ENCODE data around the gene EHBP1.

EHBP1 gene

DNA sequence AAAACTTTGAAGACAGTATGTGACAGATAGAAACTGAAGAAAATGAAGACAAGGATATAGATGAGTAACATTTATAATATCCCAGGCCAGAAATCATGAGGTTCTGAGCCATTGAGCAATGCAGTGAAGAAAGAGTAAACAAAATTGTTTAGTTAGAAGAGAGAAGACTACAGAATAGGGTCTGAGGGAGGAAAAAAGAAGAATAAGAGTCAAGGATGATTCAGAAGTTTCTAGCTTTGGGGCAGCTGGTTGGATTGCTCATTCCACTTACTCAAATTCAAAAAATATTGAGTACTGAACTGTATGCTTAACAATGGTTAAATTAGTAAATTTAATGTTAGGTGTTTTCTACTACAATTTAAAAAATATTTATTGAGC, 190.1 kb downstream of the EHBP1 start:
- no peak for DNase-seq

DNA sequence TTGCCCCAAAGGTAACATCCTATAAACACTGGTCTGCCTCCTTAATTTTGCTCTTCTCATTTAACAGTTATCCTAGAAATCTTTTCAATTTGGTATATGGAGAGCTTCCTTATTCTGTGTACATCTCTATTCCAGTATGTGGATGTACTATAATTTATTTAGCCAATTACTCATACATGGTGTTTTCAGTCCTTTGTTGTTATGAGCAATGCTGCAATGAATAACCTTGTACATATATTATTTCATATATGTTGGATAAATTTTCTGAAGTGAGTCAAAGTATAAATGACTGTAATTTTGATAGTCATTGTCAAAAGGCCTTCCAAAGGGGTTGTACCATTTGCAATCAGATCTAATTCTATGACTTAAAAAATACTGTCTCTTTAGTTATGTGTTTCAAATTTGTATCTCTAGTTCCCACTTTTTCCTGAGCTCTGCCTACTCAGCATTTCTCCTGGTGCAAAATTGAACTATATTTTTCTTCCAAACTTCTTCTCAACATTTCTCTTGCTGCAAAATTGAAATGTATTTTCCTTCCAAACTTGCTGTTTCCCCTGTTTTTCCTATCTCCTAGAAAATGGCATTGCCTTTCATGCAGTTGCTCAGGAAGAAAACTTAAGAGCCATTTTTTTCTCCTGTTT, 191.8 kb downstream of the EHBP1 start:
- DNase-seq: no peak

- no peak for DNase-seq
These were observed 198.8 kb downstream of the EHBP1 start for GRCh38 chr2:62904344-62904743.

DNA sequence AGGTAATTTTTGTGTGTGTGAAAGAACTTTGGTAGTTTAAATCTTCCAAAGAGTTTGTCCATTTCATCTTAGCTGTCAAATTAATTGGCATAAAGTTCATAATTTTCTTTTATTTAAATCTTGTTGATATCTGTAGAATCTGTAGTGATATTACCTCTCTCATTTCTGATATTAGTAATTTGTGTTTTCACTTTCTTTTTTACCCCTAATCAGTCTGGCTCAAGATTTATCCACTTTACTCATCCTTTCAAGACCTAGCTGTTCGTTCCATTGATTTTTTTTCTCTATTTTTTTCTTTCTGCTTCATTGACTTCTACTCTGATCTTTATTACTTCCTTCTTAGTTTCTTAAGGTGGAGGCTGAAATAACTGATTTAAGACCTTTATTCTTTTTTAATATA, 202.6 kb downstream of the EHBP1 start:
- no peak for DNase-seq

DNA sequence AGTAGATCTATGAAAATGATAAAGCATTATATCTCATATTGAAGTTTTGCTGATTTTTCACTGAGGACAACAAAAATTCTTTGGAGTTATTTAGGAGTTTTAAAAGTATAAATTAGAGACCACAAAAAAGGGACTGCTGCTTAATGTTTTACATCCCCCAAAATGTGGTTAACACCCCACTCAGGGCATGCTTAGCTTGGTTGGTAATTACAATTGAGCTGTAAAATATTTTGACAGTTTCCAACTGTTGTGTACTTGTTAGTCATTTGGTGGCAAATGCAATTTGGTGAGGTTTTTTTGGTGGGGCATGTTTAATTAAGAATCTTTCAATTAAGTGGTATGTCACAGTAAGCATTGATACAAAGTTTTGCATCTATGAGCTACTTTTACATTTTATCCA, 207.8 kb downstream of the EHBP1 start:
- no peak for DNase-seq

DNA sequence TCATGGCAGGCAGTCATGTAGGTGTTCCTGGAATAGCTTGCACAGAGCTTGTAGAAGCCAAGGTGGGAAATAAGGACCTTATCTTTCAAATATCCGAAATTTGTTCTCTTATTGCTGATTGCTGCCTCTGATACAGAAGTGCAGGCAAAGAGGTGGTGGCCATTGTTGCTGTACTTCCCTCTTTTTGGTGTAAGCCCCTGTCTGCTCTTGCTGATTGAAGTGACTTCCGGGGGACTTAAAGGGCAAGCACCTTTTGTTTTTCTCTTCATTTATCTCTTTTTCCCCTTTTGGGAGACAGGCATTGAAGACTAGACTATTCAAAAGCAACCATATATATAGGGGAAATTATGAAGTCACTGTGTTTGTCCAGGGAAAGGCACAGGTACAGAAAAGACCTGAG, 213.5 kb downstream of the EHBP1 start:
- DNase-seq: no peak

DNA sequence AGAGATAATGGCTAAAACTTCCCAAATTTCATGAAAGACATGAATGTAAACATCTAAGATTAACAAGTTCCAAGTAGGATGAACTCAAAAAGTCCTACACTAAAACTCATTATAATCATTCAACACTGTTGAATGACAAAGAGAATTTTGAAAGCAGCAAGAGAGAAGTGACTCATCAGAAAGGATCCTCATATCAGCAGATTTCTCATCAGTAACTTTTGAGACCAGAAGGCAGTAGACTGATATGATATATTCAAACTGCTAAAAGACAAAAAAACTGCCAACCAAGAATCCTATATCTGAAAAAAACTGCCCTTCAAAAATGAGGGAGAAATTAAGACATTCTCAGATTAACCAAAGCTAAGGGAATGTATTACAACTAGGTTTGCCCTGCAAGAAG, 214.6 kb downstream of the EHBP1 start:
- no peak for DNase-seq

DNA sequence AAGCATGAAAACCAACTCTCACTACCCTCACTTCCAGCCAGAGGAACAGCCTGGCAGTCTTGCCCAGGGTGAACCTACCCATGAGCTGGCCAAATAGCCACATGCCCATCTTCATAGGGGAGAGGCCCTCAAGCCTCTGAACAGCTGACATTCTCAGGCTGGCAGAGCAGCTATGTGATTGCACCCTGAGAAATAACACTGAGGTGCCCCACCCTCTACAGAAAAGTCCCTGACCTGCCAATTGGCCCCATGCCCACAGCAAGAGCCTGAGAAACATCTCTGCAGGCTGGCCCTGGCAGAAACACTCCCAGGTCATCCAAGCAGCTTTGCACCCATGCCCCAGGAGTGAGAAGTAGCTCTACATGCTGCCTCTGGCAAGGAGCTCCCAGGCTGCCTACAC, 217.7 kb downstream of the EHBP1 start:
- DNase-seq: no peak

GRCh38 chr2:62923881-62924280, 218.4 kb downstream of the EHBP1 start:
- DNase-seq: no peak

GRCh38 chr2:62928015-62928414, 222.5 kb downstream of the EHBP1 start:
- DNase-seq: no peak

DNA sequence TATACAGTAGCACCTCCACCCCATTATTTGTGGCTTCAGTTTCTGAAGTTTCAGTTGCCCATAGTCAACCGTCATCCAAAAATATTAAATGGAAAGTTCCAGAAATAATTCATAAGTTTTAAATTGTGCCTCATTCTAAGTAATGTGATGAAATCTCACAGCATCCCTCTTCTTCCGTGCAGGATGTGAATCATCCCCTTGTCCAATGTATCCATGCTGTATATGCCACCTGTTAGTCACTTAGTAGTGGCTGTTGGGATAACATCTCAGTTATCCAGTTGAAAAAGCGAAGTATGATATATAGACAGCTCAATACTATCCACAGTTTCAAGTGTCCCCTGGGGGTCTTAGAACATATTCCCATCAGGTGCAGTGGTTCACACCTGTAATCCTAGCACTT, 226.0 kb downstream of the EHBP1 start:
- no peak for DNase-seq

DNA sequence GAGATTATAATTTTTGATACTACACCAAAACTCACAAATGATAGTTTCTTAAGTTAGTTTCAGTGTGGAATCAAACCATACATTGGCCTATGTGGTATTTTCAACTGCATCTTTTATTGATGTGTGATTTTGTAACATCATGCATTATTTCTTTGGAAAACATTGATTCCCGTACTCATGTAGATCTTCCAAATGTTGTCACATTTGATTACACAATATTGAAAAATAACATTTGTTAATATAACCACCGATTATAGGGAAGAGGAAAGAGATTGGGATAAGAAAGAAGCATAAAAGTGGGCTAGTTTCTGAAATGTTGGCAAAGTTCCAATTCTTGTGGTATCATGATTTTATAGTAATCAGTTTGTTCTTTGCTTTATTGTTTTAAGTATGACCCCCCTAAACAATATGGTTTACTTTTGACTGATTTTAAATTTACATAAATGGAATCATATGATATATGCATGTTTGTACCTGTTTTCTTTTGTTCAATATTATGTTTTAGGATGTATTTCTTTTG, 227.9 kb downstream of the EHBP1 start:
- no peak for DNase-seq

GRCh38 chr2:62934517-62934916, 229.0 kb downstream of the EHBP1 start:
- no peak for DNase-seq

DNA sequence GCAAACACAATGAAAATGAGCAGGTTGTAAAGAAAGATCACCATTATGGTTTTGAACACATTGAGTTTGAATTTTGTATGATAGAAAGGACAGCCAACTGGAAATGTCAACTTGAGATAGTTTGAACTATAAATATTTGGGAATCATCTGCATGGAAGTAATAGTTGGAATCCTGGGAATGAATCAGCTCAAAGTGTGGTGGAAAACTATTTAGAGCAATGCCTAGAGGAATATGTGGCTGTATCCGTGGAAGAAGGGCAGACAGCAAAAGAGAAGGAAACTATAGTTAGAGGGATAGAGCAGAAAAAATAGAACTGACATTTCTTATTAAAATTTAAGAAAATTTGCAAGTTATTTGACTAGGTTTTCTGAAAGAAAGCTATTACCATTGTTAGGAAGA, 232.6 kb downstream of the EHBP1 start:
- DNase-seq: no peak

- DNase-seq: no peak
These were observed 234.4 kb downstream of the EHBP1 start for GRCh38 chr2:62939735-62940491.

DNA sequence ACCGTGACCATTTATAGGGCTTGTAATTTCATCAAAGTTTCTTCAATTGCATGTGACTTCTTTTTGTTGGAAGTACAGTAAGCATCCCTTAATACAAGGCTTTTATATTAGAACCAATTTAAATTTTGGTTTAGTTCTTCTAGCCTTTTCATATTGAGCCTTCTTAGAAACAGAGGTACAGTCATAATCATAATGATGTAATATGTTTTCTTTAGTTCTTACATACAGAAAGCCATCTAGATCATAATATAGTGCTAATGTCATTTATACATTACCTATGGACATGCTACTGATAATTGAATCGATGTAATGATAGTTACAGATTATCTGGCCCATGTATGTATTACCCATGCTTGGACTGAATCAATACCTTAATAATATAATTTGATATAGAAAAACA, 235.2 kb downstream of the EHBP1 start:
- no peak for DNase-seq

- DNase-seq: no peak
These were observed 235.9 kb downstream of the EHBP1 start for GRCh38 chr2:62941413-62941812.

- DNase-seq: no peak
These were observed 238.8 kb downstream of the EHBP1 start for GRCh38 chr2:62944362-62944761.

- no peak for DNase-seq
These were observed 241.9 kb downstream of the EHBP1 start for GRCh38 chr2:62947403-62947802.

GRCh38 chr2:62956651-62957050, 251.1 kb downstream of the EHBP1 start:
- no peak for DNase-seq

DNA sequence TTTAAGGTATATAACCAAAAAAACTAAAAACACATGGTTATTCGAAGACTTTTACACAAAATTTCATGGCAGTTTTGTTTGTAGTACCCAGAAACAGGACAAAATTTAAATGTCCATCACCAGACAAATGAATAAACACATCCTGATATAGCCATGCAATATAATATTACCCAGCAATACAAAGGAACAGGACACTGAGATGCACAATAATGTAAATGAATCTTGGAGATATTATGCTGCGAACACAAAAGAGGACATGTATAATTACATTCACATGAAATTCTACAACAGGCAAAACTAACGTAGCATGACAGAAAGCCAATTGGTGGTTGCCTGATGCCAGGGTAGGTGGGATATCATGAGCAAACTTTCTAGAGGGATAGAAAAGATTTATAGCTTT, 252.7 kb downstream of the EHBP1 start:
- DNase-seq: no peak

DNA sequence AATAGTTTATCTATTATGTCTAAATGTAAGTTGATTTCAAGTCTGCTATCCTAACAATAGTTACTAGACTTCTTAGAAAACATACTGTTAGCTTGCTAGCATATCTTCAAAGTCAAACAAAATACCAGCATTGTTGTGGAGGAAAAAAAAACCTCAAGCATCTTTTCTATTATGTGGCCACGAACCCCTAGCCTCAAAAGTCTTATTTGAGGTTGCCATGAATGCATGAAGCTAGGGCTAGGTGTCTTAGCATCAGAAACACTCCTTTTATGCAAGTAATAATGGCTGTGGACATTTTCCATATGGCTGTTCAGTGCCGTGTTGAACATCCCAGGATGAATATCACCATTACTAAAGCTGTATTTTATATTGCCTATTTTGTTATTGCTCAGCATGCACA, 258.5 kb downstream of the EHBP1 start:
- DNase-seq: no peak

GRCh38 chr2:62964671-62965070, 259.2 kb downstream of the EHBP1 start:
- DNase-seq: no peak

GRCh38 chr2:62966991-62967390, 261.5 kb downstream of the EHBP1 start:
- DNase-seq: no peak

DNA sequence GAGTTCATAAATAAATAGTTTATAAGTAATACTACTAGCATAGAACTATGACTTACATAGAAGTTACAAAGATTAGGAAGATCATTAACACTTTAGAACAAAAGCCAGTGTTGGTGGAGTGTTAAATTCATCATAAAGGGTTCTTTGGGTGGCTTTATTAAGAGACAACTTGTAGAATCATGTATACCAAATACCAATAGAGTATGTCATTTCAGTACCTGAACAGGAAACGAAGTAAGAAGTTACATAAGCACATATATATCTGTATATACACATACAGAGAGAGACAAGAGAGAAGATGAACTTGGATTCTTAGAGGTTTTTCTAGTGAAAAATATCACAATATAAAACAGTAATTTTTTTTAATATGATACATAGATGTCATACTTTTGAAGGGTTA, 262.7 kb downstream of the EHBP1 start:
- DNase-seq: no peak

Measured in DMS153 (cell line).